Measurements from ENCODE around the gene PALM3. TPM values are rescaled to one million over a fixed set of nuclear protein-coding genes. Genes with fewer than 3 reads are reported as not detected.

Gene PALM3
- total RNA-seq, 2 experiments from 2014 or later: 0.25 TPM; not detected in 1

DNA sequence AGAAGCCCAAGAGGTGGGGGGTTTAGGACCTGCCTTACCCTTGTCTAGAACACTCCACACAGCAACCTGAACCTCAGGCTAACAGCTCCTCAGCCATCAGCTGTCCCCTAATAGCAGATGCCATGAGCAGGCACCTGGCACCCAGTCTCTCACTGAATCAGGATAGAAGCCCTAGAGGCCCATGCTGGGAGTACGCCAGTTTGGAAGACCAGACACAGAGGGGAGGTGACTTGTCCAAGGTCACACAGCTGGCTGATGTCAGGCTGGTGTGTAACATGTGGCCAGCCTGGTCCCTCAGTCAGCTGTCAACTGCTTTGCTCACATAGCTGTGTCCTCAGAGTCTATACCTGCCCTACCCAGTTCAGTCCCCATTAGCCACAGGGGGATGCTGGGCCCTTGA, 41.4 kb upstream of the PALM3 start:
- Histone ChIP-seq H3K27me3 (ENCODE audit: control insufficient read depth in 1 of 2, insufficient read depth in 2 of 2, low read length in 2 of 2) (no peaks in the 10 kb centered on the region), H3K4me3 (ENCODE audit: low read length) (no peak overlapping the region), H3K27ac (ENCODE audit: low read depth in 1 of 2, low read length in 2 of 2) (no peak overlapping the region), H3K36me3 (ENCODE audit: insufficient read depth, low read length) (peaks cover 42% of the 10 kb centered on the region), H3K4me1 (ENCODE audit: insufficient read depth, low read length) (no peaks in the 10 kb centered on the region), H3K9me3 (ENCODE audit: control insufficient read depth in 1 of 2, insufficient read depth in 1 of 2, low read length in 2 of 2) (no peaks in the 10 kb centered on the region)
- ATAC-seq (ENCODE audit: poor library complexity) (no peak), DNase-seq (no peak)
- Mint-ChIP-seq H3K36me3 (ENCODE audit: low read depth) (peaks cover 17% of the 10 kb centered on the region), H3K4me1 (ENCODE audit: low read depth) (no peaks in the 10 kb centered on the region), H3K27me3 (no peaks in the 10 kb centered on the region), H3K27ac (no peak overlapping the region), H3K4me3 (no peak overlapping the region), H3K9me3 (no peaks in the 10 kb centered on the region)
- CTCF ChIA-PET: interaction anchor here (1.4 kb wide), 2 partner anchors 10 to 33 kb away, joined by 3 read pairs; partner anchors contain the start of gene ASF1B
- intact Hi-C loops (cut with DNase I, micrococcal nuclease): no loop called here
- TF ChIP-seq, protein P1, sequence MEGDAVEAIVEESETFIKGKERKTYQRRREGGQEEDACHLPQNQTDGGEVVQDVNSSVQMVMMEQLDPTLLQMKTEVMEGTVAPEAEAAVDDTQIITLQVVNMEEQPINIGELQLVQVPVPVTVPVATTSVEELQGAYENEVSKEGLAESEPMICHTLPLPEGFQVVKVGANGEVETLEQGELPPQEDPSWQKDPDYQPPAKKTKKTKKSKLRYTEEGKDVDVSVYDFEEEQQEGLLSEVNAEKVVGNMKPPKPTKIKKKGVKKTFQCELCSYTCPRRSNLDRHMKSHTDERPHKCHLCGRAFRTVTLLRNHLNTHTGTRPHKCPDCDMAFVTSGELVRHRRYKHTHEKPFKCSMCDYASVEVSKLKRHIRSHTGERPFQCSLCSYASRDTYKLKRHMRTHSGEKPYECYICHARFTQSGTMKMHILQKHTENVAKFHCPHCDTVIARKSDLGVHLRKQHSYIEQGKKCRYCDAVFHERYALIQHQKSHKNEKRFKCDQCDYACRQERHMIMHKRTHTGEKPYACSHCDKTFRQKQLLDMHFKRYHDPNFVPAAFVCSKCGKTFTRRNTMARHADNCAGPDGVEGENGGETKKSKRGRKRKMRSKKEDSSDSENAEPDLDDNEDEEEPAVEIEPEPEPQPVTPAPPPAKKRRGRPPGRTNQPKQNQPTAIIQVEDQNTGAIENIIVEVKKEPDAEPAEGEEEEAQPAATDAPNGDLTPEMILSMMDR (IDR thresholded peaks at IDR 0.05): no peak
- POLR2A ChIA-PET: no interaction called here

DNA sequence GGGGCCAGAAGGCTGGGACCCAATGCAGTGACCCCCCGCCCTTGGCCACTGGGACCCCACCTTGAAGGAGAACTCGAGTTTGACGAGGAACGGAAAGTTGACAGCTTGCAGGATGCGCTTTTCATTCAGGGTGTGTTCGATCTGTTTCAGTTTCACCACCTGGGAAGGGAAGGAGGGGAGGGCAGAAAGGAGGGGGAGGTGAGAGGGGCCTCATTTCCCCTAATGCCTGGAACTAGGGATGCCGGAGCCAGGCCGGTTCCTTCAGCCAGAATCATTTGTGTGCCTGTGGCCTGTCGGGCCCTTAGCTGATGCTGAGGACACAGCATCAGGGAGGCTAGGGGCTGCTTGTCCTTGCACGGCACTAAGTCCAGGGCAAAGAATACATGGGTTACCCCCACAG, 40.9 kb upstream of the PALM3 start:
- POLR2A ChIA-PET: no interaction called here
- TF ChIP-seq, protein P1 (IDR thresholded peaks at IDR 0.05): no peak
- no peak overlapping the region for H3K4me3 Mint-ChIP-seq

DNA sequence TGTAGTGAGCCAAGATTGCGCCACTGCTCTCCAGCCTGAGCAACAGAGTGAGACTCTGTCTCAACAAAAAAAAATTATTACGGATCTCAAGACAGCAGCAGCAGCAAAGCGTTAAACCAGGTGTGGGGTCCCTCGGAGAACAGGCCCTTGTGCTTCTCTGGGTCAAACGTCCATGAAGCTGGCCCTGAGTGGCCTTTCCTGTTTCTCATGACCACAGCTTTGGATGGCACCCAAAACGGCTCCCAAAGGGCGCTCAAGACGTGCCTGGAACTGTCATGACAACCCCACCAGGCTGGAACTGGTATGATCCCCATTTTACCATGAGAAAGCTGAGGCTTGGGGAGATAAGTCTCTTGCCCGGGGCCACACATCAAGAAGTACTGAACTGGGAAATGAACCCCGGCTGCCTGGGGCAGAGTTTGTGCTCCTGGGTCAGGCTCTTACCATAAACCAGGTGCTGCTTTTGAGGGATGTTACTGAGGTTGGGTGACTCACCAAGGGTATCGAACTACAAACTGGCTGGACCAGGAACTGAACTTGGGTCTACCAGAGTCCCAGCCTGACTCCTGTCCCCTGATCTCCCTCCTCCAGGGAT, 40.3 kb upstream of the PALM3 start:
- Histone ChIP-seq H3K36me3 (ENCODE audit: insufficient read depth, low read length) (peaks cover 42% of the 10 kb centered on the region), H3K27me3 (ENCODE audit: control insufficient read depth in 1 of 2, insufficient read depth in 2 of 2, low read length in 2 of 2) (no peaks in the 10 kb centered on the region), H3K4me3 (ENCODE audit: low read length) (no peak overlapping the region), H3K27ac (ENCODE audit: low read depth in 1 of 2, low read length in 2 of 2) (no peak overlapping the region), H3K9me3 (ENCODE audit: control insufficient read depth in 1 of 2, insufficient read depth in 1 of 2, low read length in 2 of 2) (no peaks in the 10 kb centered on the region), H3K4me1 (ENCODE audit: insufficient read depth, low read length) (no peaks in the 10 kb centered on the region)
- POLR2A ChIA-PET: no interaction called here
- H3K27ac Mint-ChIP-seq: no peak overlapping the region
- H3K9me3 Mint-ChIP-seq: no peaks in the 10 kb centered on the region
- no peaks in the 10 kb centered on the region for H3K27me3 Mint-ChIP-seq
- H3K36me3 Mint-ChIP-seq (ENCODE audit: low read depth): peaks cover 28% of the 10 kb centered on the region
- CTCF ChIA-PET: interaction anchor here (1.4 kb wide), 1 partner anchor 11 kb away, joined by 3 read pairs; no protein-coding TSS in a partner anchor
- ATAC-seq (ENCODE audit: poor library complexity) (no peak), DNase-seq (no peak)
- no peak overlapping the region for H3K4me3 Mint-ChIP-seq
- intact Hi-C loops (cut with DNase I, micrococcal nuclease): no loop called here
- TF ChIP-seq, protein P1 (IDR thresholded peaks at IDR 0.05): no peak
- no peaks in the 10 kb centered on the region for H3K4me1 Mint-ChIP-seq (ENCODE audit: low read depth)

More for the DNA sequence above, 40.9 kb upstream of the PALM3 start:
- Mint-ChIP-seq H3K4me1 (ENCODE audit: low read depth) (no peaks in the 10 kb centered on the region), H3K27me3 (no peaks in the 10 kb centered on the region), H3K9me3 (no peaks in the 10 kb centered on the region), H3K27ac (no peak overlapping the region), H3K36me3 (ENCODE audit: low read depth) (peaks cover 22% of the 10 kb centered on the region)
- DNase-seq: no peak
- intact Hi-C loops (cut with DNase I, micrococcal nuclease): no loop called here
- CTCF ChIA-PET: interaction anchor here (1.4 kb wide), 2 partner anchors 10 to 34 kb away, joined by 3 read pairs; partner anchors contain the start of gene ASF1B
- no peak overlapping the region for H3K4me3 ChIP-seq (ENCODE audit: low read length)
- no peaks in the 10 kb centered on the region for H3K27me3 ChIP-seq (ENCODE audit: control insufficient read depth in 1 of 2, insufficient read depth in 2 of 2, low read length in 2 of 2)
- peaks cover 43% of the 10 kb centered on the region for H3K36me3 ChIP-seq (ENCODE audit: insufficient read depth, low read length)
- H3K4me1 ChIP-seq (ENCODE audit: insufficient read depth, low read length): no peaks in the 10 kb centered on the region
- no peak for ATAC-seq (ENCODE audit: poor library complexity)
- H3K27ac ChIP-seq (ENCODE audit: low read depth in 1 of 2, low read length in 2 of 2): no peak overlapping the region
- H3K9me3 ChIP-seq (ENCODE audit: control insufficient read depth in 1 of 2, insufficient read depth in 1 of 2, low read length in 2 of 2): no peaks in the 10 kb centered on the region

Data from CD4-positive, alpha-beta T cell (primary cell).